Neural progenitor cell (in vitro differentiated cells): ENCODE results near the gene RAB3IL1. TPM values are rescaled to one million over a fixed set of nuclear protein-coding genes. Genes with fewer than 3 reads are reported as not detected.

Source experiments
- DNase-seq: peaks from one replicate; pipeline ENCODE4 v3.0.0-alpha.2; 2016; ENCODE audit warnings: low spot score
- H2AFZ ChIP-seq: fragments of 200-600 bp; sonication (generic); replicated peaks from 2 replicates; pipeline ENCODE4 v1.6.1; 2016; ENCODE audit warnings: antibody characterized with exemption
- H3F3A ChIP-seq: fragments of 200-600 bp; sonication (generic); 2 replicates; pipeline ENCODE4 v1.6.1; 2016; ENCODE audit warnings: antibody characterized with exemption, low read depth
- H3K27ac ChIP-seq: fragments of 200-600 bp; sonication (generic); 2 replicates; pipeline ENCODE4 v1.5.1; 2016; ENCODE audit warnings: mild to moderate bottlenecking
- H3K27me3 ChIP-seq: fragments of 200-600 bp; sonication (generic); 2 replicates; pipeline ENCODE4 v1.6.1; 2016; ENCODE audit warnings: mild to moderate bottlenecking, moderate library complexity
- H3K36me3 ChIP-seq: fragments of 200-600 bp; sonication (generic); 2 replicates; pipeline ENCODE4 v1.5.1; 2016
- H3K4me1 ChIP-seq: fragments of 200-600 bp; sonication (generic); 2 replicates; pipeline ENCODE4 v1.6.1; 2016; ENCODE audit warnings: mixed run types
- H3K4me2 ChIP-seq: fragments of 200-600 bp; sonication (generic); 2 replicates; pipeline ENCODE4 v1.6.1; 2016
- H3K4me3 ChIP-seq: fragments of 200-600 bp; sonication (generic); 2 replicates; pipeline ENCODE4 v1.5.1; 2016
- H3K79me2 ChIP-seq: fragments of 200-600 bp; sonication (generic); 2 replicates; pipeline ENCODE4 v1.6.1; 2016; ENCODE audit warnings: low read depth
- H3K9ac ChIP-seq: fragments of 200-600 bp; sonication (generic); 2 replicates; pipeline ENCODE4 v1.6.1; 2016
- H3K9me3 ChIP-seq: fragments of 200-600 bp; sonication (generic); 2 replicates; pipeline ENCODE4 v1.5.1; 2016; ENCODE audit warnings: low read depth
- H4K20me1 ChIP-seq: fragments of 200-600 bp; sonication (generic); 2 replicates; pipeline ENCODE4 v1.6.1; 2016; ENCODE audit warnings: low read depth
- H3K27ac Mint-ChIP-seq: 3 replicates; pipeline ENCODE4 v1.8.0; 2021; ENCODE audit warnings: mixed read lengths
- H3K27me3 Mint-ChIP-seq: 2 replicates; pipeline ENCODE4 v1.8.0; 2022; ENCODE audit warnings: low read depth, mild to moderate bottlenecking, inconsistent platforms, moderate library complexity, mixed read lengths; ENCODE audit not compliant: insufficient read depth
- H3K36me3 Mint-ChIP-seq: 3 replicates; pipeline ENCODE4 v1.8.0; 2021; ENCODE audit warnings: mixed read lengths
- H3K4me1 Mint-ChIP-seq: 3 replicates; pipeline ENCODE4 v1.8.0; 2021; ENCODE audit warnings: mixed read lengths
- H3K4me3 Mint-ChIP-seq: 3 replicates; pipeline ENCODE4 v1.8.0; 2021; ENCODE audit warnings: mild to moderate bottlenecking, moderate library complexity, mixed read lengths
- H3K9me3 Mint-ChIP-seq: 3 replicates; pipeline ENCODE4 v1.8.0; 2020; ENCODE audit warnings: mixed read lengths
- CTCF ChIP-seq: fragments of 200-600 bp; sonication (generic); IDR thresholded peaks from 2 replicates; pipeline ENCODE4 v1.5.1; 2017; ENCODE audit warnings: antibody characterized with exemption, mild to moderate bottlenecking
- EZH2 ChIP-seq: fragments of 200-600 bp; sonication (generic); IDR thresholded peaks from 2 replicates; pipeline ENCODE4 v1.6.1; 2017; ENCODE audit warnings: antibody characterized with exemption, mild to moderate bottlenecking, moderate library complexity
- EZH2phosphoT487 ChIP-seq: fragments of 200-600 bp; sonication (generic); IDR thresholded peaks from 2 replicates; pipeline ENCODE4 v1.6.1; 2017; ENCODE audit warnings: antibody characterized with exemption
- total RNA-seq: library from RNA; depleted of rRNA; stranded (reverse); fragments of >200 nt; gene quantifications from 2 replicates; pipeline ENCODE4 v1.2.3, GENCODE V29; 2015; ENCODE audit warnings: low replicate concordance

RAB3IL1 gene
- total RNA-seq, 1 donor from 2014 or later = 1.4 TPM

- Mint-ChIP-seq H3K36me3 (peaks cover 34% of the 10 kb centered on the region), H3K27me3 (no peaks in the 10 kb centered on the region), H3K27ac (no peak overlapping the region), H3K4me1 (peaks cover 4% of the 10 kb centered on the region), H3K4me3 (no peak overlapping the region), H3K9me3 (no peaks in the 10 kb centered on the region)
- no peaks in the 10 kb centered on the region for H3K27me3 ChIP-seq
- H3K9me3 ChIP-seq = no peaks in the 10 kb centered on the region
- DNase-seq = no peak
- no peak overlapping the region for H3K9ac ChIP-seq
- no peak overlapping the region for H3K4me2 ChIP-seq
- no peaks in the 10 kb centered on the region for H3K4me1 ChIP-seq
- H3K79me2 ChIP-seq = peaks cover 9% of the 10 kb centered on the region
- no peaks in the 10 kb centered on the region for H3K36me3 ChIP-seq
- H3K4me3 ChIP-seq = no peak overlapping the region
- H2AFZ ChIP-seq = no peak overlapping the region
- H4K20me1 ChIP-seq = peaks cover 6% of the 10 kb centered on the region
- H3K27ac ChIP-seq = no peak overlapping the region
- TF ChIP-seq EZH2phosphoT487 (no peak), EZH2 (no peak), CTCF (no peak)
- H3F3A ChIP-seq = peaks cover 7% of the 10 kb centered on the region
These were observed 57.1 kb downstream of the RAB3IL1 start for GRCh38 chr11:61860054-61860903.

DNA sequence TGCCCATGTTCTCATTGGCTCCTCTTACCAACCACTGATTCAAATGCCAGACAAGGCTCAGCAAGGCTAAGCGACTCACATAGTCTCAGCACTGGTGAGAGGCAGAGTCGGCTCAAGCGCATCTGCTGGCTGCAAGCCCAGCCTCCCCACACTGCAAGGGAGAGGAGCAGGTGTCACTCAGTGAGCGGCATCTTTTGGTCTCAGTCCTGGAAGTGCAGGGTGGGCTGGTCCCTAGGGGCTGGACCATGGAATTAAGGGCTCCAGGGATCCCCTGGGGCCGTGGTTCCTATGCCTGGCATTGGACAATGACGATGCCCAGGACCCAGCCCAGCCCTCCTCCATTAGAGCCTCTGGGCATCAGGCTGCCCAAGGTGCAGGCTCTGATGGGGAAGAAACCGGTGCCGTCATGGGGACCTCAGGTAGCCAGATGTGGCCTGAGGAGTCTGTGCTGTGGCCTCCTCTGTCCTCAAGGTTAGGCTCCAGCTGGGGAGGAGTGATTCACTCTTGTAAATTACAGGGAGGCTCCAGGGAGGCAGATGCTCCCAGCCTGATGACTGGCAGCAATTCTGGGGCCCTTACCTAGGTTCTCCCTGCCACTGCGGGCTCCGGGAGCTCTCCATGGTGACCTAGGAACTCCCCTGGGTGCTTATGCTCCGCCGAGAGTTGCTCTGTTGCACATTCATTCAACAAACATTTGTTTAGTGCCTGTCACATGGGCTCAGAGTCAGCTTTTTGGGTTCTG, 61.3 kb downstream of the RAB3IL1 start:
- Histone ChIP-seq H3K36me3 (peaks cover 3% of the 10 kb centered on the region), H4K20me1 (peaks cover 29% of the 10 kb centered on the region), H3K27me3 (no peaks in the 10 kb centered on the region), H3K9me3 (no peaks in the 10 kb centered on the region), H3K4me1 (no peaks in the 10 kb centered on the region), H3K27ac (no peak overlapping the region), H3K4me3 (no peak overlapping the region), H3K4me2 (no peak overlapping the region), H3F3A (peaks cover 4% of the 10 kb centered on the region), H2AFZ (no peak overlapping the region), H3K79me2 (peaks cover 12% of the 10 kb centered on the region), H3K9ac (no peak overlapping the region)
- H3K27me3 Mint-ChIP-seq = no peaks in the 10 kb centered on the region
- peaks cover 30% of the 10 kb centered on the region for H3K36me3 Mint-ChIP-seq
- TF ChIP-seq CTCF (no peak), EZH2phosphoT487 (no peak), EZH2 (no peak)
- no peaks in the 10 kb centered on the region for H3K4me1 Mint-ChIP-seq
- H3K27ac Mint-ChIP-seq = no peak overlapping the region
- DNase-seq = no peak
- H3K4me3 Mint-ChIP-seq = no peak overlapping the region
- no peaks in the 10 kb centered on the region for H3K9me3 Mint-ChIP-seq

GRCh38 chr11:61854966-61855714, 62.2 kb downstream of the RAB3IL1 start:
- H3K79me2 ChIP-seq = peaks cover 13% of the 10 kb centered on the region
- no peak overlapping the region for H3K4me3 ChIP-seq
- Mint-ChIP-seq H3K27ac (peak overlapping the region; percentile 57), H3K4me3 (no peak overlapping the region), H3K4me1 (no peaks in the 10 kb centered on the region), H3K9me3 (no peaks in the 10 kb centered on the region), H3K36me3 (peaks cover 29% of the 10 kb centered on the region), H3K27me3 (no peaks in the 10 kb centered on the region)
- no peak for TF ChIP-seq EZH2phosphoT487
- no peak for TF ChIP-seq CTCF
- no peak for TF ChIP-seq EZH2
- no peaks in the 10 kb centered on the region for H3K9me3 ChIP-seq
- no peaks in the 10 kb centered on the region for H3K27me3 ChIP-seq
- peaks cover 4% of the 10 kb centered on the region for H3K36me3 ChIP-seq
- H3K4me2 ChIP-seq = no peak overlapping the region
- H3F3A ChIP-seq = peaks cover 4% of the 10 kb centered on the region
- H3K4me1 ChIP-seq = no peaks in the 10 kb centered on the region
- H4K20me1 ChIP-seq = peaks cover 30% of the 10 kb centered on the region
- no peak for DNase-seq
- H3K27ac ChIP-seq = no peak overlapping the region
- H3K9ac ChIP-seq = no peak overlapping the region
- no peak overlapping the region for H2AFZ ChIP-seq
